ENCODE data around the gene NAT10. TPM values are rescaled to one million over a fixed set of nuclear protein-coding genes. Genes with fewer than 3 reads are reported as not detected.

Gene NAT10
- total and polyA plus RNA-seq, 4 donors: 24.2 to 41.1 (median 27.7) TPM

DNA sequence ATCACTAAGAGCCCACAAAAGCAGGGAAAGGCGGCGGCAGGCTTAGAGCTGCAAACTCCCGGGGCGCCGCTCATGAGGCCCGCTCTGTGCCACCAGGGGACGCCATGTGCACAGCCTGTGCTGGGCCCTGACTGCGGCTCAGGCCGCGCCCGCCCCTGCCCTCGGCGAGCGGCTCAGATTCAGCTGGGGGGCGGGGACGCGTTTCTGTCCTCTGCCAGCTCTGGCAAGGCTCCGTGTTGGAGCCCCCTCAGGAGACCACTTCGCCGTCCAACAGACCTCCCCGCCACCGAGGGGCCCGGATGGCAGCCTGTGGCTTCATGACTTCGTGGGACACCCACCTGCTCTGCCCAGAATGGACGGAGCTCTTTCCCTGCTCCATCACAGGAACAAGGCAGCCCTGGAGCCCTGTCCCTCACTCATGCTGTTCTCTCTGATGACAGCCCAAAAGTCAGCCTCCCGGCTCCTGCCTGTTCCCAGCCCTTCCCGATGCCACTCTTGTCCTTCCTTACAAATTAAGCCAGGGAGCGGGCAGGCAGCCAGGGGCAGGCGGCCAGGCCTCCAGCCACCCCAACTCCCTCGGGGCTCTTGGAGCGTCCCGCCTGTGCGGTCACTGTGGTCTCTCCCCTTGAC lies 69.1 kb downstream of the NAT10 start:
- Histone ChIP-seq H3K9ac (ENCODE audit: insufficient read depth in 1 of 2, low read length in 2 of 2) (no peak overlapping the region), H3K4me3 (no peak overlapping the region), H3K4me1 (ENCODE audit: control insufficient read depth in 5 of 5, insufficient read depth in 5 of 5, low read length in 5 of 5) (peaks cover 0 to 29% (median 4%) of the 10 kb centered on the region in 5 donors), H3K27me3 (ENCODE audit: control insufficient read depth in 3 of 3, insufficient read depth in 3 of 3, low read length in 2 of 3) (no peaks in the 10 kb centered on the region), H3K36me3 (ENCODE audit: control insufficient read depth in 4 of 4, insufficient read depth in 4 of 4, low read length in 4 of 4) (no peaks in the 10 kb centered on the region), H3K27ac (ENCODE audit: low read depth in 1 of 2, low read length in 1 of 2) (no peak overlapping the region), H3K9me3 (ENCODE audit: control insufficient read depth in 4 of 4, insufficient read depth in 3 of 4, low read length in 3 of 4) (no peaks in the 10 kb centered on the region)
- 16 to 24% methylated on average over 33 of the region's 33 CpGs for WGBS, 2 donors
- DNase-seq: peak; percentile 86
- TF ChIP-seq, protein P1, sequence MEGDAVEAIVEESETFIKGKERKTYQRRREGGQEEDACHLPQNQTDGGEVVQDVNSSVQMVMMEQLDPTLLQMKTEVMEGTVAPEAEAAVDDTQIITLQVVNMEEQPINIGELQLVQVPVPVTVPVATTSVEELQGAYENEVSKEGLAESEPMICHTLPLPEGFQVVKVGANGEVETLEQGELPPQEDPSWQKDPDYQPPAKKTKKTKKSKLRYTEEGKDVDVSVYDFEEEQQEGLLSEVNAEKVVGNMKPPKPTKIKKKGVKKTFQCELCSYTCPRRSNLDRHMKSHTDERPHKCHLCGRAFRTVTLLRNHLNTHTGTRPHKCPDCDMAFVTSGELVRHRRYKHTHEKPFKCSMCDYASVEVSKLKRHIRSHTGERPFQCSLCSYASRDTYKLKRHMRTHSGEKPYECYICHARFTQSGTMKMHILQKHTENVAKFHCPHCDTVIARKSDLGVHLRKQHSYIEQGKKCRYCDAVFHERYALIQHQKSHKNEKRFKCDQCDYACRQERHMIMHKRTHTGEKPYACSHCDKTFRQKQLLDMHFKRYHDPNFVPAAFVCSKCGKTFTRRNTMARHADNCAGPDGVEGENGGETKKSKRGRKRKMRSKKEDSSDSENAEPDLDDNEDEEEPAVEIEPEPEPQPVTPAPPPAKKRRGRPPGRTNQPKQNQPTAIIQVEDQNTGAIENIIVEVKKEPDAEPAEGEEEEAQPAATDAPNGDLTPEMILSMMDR (IDR thresholded peaks at IDR 0.05; ENCODE audit: control extremely low read depth, extremely low read depth): peak; percentile 94
- peak; percentile 94 for ATAC-seq (ENCODE audit: insufficient read depth, low FRiP score)

DNA sequence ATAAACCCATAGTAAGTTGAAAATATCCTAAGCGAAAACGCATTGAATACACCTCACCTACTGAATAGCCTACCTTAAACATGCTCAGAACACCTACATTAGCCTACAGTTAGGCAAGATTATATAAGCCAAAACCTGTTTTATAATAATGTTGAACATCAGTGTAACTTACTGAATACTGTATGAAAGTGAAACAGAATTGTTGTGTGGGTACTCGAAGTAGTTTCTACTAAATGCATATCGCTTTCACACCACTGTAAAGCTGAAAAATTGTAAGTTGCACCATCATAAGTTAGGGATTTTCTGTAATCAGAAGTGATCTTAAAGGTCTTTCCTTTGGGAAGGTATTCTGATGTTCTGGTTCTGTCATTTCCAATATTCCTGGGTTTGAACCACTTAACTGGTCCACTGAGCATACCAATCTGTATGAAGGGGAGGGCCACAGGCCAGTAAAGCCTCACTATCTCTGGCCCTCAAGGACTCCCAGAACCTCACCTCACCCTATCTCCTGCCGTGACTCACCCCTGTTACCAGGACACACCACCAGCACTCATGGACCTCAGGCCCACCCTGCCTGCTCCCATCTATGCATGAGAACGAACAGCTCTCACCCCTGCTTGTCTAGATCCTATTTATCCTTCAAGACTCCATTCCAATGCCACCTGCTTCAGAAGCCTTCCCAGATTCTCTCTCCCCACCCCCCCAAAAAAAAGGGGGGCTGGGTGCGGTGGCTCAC lies 70.0 kb downstream of the NAT10 start:
- DNase-seq: no peak
- Histone ChIP-seq H3K4me1 (ENCODE audit: control insufficient read depth in 5 of 5, insufficient read depth in 5 of 5, low read length in 5 of 5) (peaks cover 0 to 38% (median 8%) of the 10 kb centered on the region in 5 donors), H3K27me3 (ENCODE audit: control insufficient read depth in 3 of 3, insufficient read depth in 3 of 3, low read length in 2 of 3) (no peaks in the 10 kb centered on the region), H3K9ac (ENCODE audit: insufficient read depth in 1 of 2, low read length in 2 of 2) (no peak overlapping the region), H3K9me3 (ENCODE audit: control insufficient read depth in 4 of 4, insufficient read depth in 3 of 4, low read length in 3 of 4) (no peaks in the 10 kb centered on the region), H3K36me3 (ENCODE audit: control insufficient read depth in 4 of 4, insufficient read depth in 4 of 4, low read length in 4 of 4) (no peaks in the 10 kb centered on the region), H3K4me3 (no peak overlapping the region), H3K27ac (ENCODE audit: low read depth in 1 of 2, low read length in 1 of 2) (no peak overlapping the region)
- ATAC-seq (ENCODE audit: insufficient read depth, low FRiP score): no peak
- TF ChIP-seq, protein P1 (IDR thresholded peaks at IDR 0.05; ENCODE audit: control extremely low read depth, extremely low read depth): no peak
- WGBS, 2 donors: 92 to 96% methylated on average over 7 of the region's 7 CpGs

DNA sequence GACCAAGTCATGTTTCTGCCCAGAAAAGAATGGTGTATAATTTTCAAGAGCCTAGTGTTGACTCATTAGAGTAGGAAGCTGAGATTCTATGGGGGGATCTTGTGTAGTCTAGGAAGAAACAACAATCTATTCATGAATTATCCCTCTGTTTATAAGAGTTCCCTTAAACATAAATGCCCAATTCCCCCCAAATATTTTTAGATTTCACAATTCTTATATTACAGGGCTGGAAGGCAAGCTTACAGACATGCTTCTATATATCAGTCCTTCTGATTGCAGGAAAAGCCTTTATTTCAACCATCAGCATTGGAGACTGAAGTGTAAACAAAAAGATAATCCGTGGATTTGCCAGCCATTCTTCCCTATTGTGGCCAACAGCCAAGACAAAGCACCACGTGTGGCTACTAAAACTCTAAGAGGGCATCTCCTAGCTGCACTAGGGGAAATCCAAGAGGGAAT lies 71.4 kb downstream of the NAT10 start:
- Histone ChIP-seq H3K36me3 (ENCODE audit: control insufficient read depth in 4 of 4, insufficient read depth in 4 of 4, low read length in 4 of 4) (no peaks in the 10 kb centered on the region), H3K9me3 (ENCODE audit: control insufficient read depth in 4 of 4, insufficient read depth in 3 of 4, low read length in 3 of 4) (no peaks in the 10 kb centered on the region)

More for the DNA sequence above, 71.4 kb downstream of the NAT10 start:
- peak in 1 of 3 donors; percentile 57 for DNase-seq
- 52 to 74% methylated on average over 2 of the region's 2 CpGs for WGBS, 2 donors
- Histone ChIP-seq H3K27me3 (ENCODE audit: control insufficient read depth in 3 of 3, insufficient read depth in 3 of 3, low read length in 2 of 3) (no peaks in the 10 kb centered on the region), H3K4me3 (no peak overlapping the region), H3K4me1 (ENCODE audit: control insufficient read depth in 5 of 5, insufficient read depth in 5 of 5, low read length in 5 of 5) (peaks cover 0 to 47% (median 8%) of the 10 kb centered on the region in 5 donors), H3K9ac (ENCODE audit: insufficient read depth in 1 of 2, low read length in 2 of 2) (no peak overlapping the region), H3K27ac (ENCODE audit: low read depth in 1 of 2, low read length in 1 of 2) (no peak overlapping the region)
- no peak for ATAC-seq (ENCODE audit: insufficient read depth, low FRiP score)
- TF ChIP-seq, protein P1 (IDR thresholded peaks at IDR 0.05; ENCODE audit: control extremely low read depth, extremely low read depth): no peak
